Non-pigmented ciliary epithelial cell (primary cell): ENCODE data around the gene GNPTAB.
"Not testable (repeated sequence)": the region's sequence is repeated elsewhere in the genome, so short reads cannot be mapped to it uniquely, and the experiment has no call there.

Experiments
- DNase-seq: peaks from one replicate; pipeline ENCODE4 v3.0.0-alpha.2; 2010; ENCODE audit warnings: low read depth

The GNPTAB gene

GRCh38 chr12:101830367-101831325, at the start of gene GNPTAB:
TSS of gene GNPTAB (minus strand) at chr12:101830959. CDS start at chr12:101830675, 284 bp downstream.
- DNase-seq, result peak; percentile 51

DNA sequence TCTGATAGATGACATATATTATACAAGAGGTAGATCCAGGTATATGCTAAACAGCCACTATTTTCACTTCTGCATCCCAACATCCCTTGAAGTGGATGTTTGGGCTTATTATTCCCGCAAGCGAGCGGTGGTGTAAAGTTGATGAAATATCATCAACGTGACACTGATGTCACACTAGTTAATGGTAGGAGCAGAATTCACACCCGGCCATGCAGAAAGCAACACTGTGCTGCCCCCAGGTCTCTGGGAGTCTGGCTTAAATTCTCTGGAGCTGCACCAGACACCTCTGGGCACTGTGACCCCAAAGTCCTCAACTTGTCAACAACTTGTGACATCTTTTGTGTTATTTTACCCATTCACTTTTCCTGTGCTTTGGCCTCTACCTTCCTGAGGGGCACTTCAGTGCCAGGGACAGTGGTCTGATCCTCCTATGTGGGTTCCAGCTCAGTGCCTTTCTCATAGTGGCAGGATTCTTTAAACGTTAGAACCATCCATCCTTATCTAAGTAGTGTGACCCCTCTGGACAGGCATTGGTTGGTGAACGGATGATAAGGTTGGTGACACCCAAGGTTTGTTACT, 47.6 kb upstream of the GNPTAB start:
- DNase-seq, result no peak

DNA sequence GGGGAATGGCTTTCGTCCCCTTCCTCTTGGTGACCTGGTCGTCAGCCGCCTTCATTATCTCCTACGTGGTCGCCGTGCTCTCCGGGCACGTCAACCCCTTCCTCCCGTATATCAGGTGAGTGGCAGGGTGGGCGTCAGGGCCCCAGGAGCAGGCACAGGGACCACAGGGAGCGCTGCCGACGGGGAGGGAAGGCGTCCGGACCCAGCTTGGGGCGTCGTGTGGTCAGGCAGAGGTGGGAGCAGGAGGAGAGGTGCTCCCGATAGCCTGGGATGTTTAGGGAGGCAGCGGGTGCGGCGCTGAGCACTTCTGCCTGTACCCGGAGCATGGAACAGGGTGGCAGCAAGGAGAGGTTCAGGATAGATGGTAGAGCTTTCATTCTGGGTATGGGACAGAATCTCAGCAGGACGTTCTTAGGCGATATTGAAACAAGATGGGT, 47.1 kb upstream of the GNPTAB start:
- DNase-seq, result no peak

DNA sequence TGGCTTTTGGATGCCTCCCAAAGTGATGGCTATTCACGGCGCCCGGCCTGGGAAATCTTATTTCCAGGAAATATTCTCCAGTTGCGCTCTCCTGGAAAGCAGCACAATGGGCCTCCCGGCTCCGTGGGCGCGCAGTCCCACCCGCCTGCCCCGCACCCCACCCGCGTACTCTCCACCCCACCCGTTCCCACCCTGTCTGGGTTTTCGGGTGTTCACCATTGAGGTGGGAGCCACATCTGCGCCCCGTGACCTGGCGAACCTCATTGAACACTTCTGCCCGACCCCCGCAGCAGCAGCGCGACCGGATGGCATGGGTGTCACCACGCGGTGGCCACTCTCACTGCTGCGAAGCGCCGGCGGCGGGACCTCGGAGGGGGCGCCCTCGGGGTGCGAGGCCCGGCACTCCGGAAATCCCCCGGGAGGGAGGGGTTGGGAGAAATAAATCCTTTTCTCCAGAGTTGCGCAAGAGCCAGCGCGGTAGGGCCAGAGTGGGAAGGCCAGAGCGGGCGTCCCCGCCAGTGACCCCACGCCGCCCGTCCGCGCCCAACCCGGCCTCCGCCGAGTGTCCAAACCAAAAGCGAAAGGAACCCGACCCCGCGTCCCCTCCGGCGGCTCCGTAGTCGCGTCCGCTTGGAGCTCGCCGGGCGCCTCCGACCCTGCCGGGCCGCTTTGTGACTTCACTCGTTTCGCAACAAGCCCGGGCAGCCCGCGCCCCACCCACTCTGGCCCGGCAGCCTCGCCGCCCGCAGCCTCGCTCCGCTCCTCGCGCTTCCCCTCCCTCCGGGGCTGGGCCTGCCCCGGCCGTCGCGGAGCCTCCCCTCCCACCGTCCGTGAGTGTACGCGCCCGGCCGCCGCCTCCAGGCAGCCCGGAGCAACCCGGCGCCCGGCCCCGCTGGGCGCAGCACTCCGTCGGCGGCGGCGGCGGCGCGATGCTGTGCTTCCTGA, 46.4 kb upstream of the GNPTAB start, which contains the start of gene DRAM1:
TSS of gene DRAM1 (plus strand) at position 720 of the 945 bp plus-strand sequence. CDS start at position 930, 210 bp downstream.
- no peak for DNase-seq

- no peak for DNase-seq
These were observed 45.6 kb upstream of the GNPTAB start for GRCh38 chr12:101876322-101876860.

DNA sequence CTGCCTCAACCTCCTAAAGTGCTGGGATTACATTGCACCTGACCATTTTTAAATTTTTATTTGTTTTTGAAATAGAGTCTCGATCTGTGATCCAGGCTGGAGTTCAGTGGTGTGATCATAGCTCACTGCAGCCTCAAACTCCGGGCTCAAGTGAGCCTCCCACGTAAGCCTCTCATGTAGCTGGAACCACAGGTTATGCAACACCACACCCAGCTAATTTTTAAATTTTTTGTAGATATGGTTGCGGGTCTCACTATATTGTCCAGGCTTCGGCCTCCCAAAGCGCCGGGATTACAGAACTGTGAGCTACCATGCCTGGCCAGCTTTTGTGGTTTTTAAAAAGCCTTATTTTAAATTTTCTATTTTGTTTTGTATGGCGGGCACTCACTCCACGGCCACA, 44.4 kb upstream of the GNPTAB start:
- DNase-seq, result no peak

DNA sequence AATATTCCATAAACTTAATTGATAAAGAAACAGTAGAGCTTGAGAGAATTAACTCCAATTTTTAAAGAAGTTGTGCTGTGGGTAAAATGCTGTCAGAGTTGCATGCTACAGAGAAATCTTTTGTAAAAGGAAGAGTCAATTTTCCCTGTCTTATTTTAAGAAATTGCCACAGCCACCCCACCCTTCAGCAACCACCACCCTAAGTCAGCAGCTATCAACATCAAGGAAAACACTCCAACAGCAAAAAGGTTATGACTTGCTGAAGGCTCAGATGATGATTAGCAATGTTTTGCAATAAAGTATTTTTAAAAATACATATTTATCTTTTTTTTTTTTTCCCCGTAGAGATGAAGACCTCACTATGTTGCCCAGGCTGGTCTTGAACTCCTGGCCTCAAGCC, 40.2 kb upstream of the GNPTAB start:
- no peak for DNase-seq

- DNase-seq, result not testable (repeated sequence)
These were observed 36.9 kb upstream of the GNPTAB start for GRCh38 chr12:101867619-101868018.

GRCh38 chr12:101866615-101867373, 36.0 kb upstream of the GNPTAB start:
- no peak for DNase-seq

DNA sequence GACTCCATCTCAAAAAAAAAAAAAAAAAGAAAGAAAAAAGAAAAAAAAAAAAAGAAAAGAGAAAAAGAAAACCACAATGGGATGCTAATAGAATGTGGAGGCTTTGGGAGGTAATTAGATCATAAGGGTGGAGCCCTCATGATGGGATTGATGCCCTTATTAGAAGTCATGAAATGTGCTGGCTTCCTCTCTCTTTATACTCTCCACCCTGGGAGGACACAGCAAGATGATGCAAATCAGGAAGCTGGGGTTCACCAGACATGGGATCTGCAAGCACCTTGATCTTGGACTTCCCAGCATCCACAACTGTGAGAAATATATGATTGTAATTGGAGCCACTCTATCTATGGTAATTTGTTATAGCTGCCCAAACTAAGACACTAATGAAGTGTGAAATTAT, 33.2 kb upstream of the GNPTAB start:
- no peak for DNase-seq

GRCh38 chr12:101862245-101862644, 31.5 kb upstream of the GNPTAB start:
- DNase-seq, result no peak

GRCh38 chr12:101861688-101862087, 30.9 kb upstream of the GNPTAB start:
- DNase-seq, result not testable (repeated sequence)

DNA sequence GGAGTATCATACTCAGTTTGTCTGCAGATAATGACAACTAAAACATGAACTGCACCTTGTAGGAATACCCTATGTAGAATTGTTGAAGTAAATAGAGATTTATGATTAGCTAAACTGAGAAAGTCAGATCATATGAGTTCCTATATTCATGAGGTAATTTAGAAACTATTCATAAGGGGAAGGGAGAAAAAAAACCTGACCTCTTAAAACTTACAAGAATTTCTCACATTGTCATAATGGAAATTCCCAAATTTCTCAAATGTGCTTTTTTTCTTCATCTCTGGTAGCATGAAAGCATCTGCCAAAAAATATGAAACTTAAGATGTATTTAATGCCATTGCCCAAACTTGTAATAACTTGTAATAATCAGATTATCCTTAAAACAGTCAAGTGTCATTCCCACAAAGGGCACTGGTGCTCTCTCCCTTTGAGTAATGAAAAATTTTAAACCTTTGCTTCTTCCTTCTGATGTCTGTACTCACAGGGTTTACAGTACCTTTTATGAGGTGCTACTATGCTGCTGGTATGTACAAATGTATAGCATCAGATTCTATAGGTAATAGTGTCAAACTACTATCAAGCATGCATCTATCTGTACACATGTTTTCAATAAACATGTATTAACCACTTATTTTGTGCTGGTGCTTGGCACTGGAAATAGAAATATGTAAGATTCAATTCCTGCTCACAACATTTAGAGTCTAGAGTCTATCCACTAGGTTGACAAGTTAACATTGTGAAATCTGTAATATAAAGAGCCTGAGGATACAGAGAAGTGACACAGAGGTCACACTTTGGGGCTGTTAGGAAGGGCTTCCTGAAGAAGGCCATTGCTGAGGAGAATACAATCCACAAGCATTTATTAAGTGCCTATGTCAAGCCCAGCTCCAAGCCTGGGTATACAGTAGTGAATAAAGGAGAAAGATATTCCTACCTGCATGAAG, 29.2 kb upstream of the GNPTAB start:
- no peak for DNase-seq

DNA sequence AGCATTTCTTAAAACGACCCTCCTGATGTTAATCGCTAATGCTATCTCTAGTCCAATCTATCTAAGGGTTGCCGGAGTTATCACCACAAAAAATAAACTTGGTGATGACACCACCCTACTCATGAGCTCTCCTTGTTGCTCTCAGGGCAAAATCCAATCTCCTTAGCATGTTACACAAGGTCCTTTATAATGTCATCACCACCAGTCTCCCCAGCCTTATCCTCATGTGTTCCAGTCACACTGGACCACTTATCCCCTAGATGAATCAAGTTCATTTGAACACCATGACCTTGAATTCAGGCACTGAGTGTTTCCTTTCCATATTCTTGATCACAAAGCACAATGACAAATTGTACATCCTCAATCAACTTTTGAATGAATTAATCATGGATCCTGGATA, 27.6 kb upstream of the GNPTAB start:
- DNase-seq, result no peak

DNA sequence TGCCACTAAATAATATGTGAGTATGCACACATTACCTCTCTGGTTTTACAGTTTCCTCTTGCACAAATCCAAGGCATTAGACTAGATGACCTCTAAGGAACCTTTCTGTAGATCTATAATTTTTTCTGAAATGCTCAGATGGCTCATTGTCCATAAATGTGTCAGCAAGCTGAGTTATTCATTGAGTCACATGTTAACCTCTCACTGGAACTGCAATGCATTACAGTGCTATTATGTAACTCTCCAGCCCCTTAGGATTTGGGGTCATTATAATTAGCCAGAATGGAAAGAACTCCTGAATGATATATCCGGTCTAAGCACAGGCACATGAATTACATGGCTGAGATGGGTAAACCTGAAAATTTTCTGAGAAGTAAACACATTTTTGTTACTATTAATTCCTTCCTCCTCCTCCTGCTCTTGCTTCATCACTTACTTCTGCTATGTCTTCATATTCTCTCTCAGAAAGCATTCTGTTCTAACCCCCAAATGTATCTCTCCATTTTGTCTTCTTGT, 26.3 kb upstream of the GNPTAB start:
- peak; percentile 74 for DNase-seq

GRCh38 chr12:101856614-101857013, 25.9 kb upstream of the GNPTAB start:
- not testable (repeated sequence) for DNase-seq

DNA sequence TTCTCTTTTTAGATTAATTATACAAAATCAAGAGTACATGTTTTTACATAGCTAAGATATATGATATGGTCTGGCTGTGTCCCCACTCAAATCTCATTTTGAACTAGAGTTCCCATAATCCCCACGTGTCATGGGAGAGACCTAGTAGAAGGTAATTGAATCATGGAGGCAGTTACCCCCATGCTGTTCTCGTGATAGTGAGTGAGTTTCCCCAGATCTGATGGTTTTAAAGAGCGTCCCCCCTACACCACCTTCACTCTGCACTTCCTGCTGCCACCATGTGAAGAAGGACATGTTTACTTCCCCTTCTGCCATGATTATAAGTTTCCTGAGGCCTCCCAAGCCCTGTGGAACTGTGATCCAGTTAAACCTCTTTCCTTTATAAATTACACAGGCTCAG, 25.2 kb upstream of the GNPTAB start:
- no peak for DNase-seq

DNA sequence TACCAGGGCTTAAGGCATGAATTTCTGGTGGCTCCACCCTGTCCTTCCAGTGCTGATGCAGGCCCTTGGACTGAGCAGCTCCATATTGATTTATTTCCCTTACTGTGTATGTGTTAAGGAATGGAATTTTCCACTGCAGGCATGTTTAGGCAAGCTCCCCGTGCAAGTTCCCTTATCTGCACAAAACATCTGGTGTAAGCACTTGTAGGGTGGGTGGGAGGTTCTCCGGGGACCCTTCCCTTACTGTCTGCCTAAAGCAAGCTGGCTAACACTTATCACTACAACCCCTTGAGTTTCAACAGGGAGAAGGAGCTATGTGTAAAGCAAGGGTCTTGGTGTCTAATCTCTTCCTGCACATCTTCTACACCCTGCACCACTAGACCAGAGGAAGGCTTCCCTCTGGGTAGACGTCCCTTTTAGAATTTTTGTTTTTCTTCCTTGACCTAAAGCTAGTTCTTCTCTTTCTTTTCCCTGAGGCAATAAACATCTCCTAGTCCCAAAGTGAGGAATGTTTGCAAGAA, 24.7 kb upstream of the GNPTAB start:
- no peak for DNase-seq

- no peak for DNase-seq
These were observed 24.0 kb upstream of the GNPTAB start for GRCh38 chr12:101854747-101855146.
